SK-N-MC (cell line): ENCODE measurements around the gene KCNJ14.

ENCODE experiments used
- DNase-seq: peaks from one replicate; pipeline ENCODE4 v3.0.0-alpha.2; 2011; ENCODE audit warnings: low read depth, low spot score
- H3K27ac ChIP-seq: fragments of 200-600 bp; sonication (generic); 2 replicates; pipeline ENCODE4 v1.5.1; 2016; ENCODE audit warnings: mixed run types
- H3K36me3 ChIP-seq: fragments of 200-600 bp; sonication (generic); 2 replicates; pipeline ENCODE4 v1.6.1; 2017; ENCODE audit warnings: antibody characterized with exemption, low read length, mixed read lengths; ENCODE audit not compliant: insufficient read depth
- H3K4me3 ChIP-seq: fragments of 200-600 bp; sonication (generic); 2 replicates; pipeline ENCODE4 v1.5.1; 2016
- H3K9ac ChIP-seq: fragments of 200-600 bp; sonication (generic); 2 replicates; pipeline ENCODE4 v1.8.0; 2017; ENCODE audit warnings: mixed run types, mixed read lengths; ENCODE audit not compliant: insufficient read length
- H3K9me3 ChIP-seq: fragments of 200-600 bp; sonication (generic); 2 replicates; pipeline ENCODE4 v1.6.1; 2017; ENCODE audit warnings: low read depth, mild to moderate bottlenecking, antibody characterized with exemption, low read length, moderate library complexity, mixed read lengths
- EZH2 ChIP-seq: fragments of 200-600 bp; sonication (generic); IDR thresholded peaks from one replicate; pipeline ENCODE4 v1.6.1; 2017; ENCODE audit warnings: antibody characterized with exemption
- FOXP2 ChIP-seq: optimal IDR thresholded peaks from 2 replicates; pipeline ENCODE3; 2011; ENCODE audit warnings: mild to moderate bottlenecking, moderate library complexity; ENCODE audit not compliant: insufficient read depth; ENCODE audit errors: extremely low read length, control extremely low read depth
- POLR2AphosphoS5 ChIP-seq: IDR thresholded peaks from 2 replicates; pipeline ENCODE4 v1.6.1; 2012; ENCODE audit warnings: mild to moderate bottlenecking, low read depth, low read length, borderline replicate concordance

Gene KCNJ14

GRCh38 chr19:48455171-48455907 lies at the start of gene KCNJ14:
Gene KCNJ14, plus strand, starts transcription at chr19:48455574. Its CDS starts 6,151 bp downstream, at chr19:48461725.
- H3K9me3 ChIP-seq: no peaks in the 10 kb centered on the region
- DNase-seq: no peak
- H3K27ac ChIP-seq: no peak within 1 kb of the TSS
- H3K36me3 ChIP-seq: peaks cover 70% of the 10 kb centered on the region
- no peak within 1 kb of the TSS for H3K9ac ChIP-seq
- no peak for TF ChIP-seq EZH2
- TF ChIP-seq POLR2AphosphoS5: no peak
- TF ChIP-seq FOXP2: no peak
- no peak within 1 kb of the TSS for H3K4me3 ChIP-seq

- no peaks in the 10 kb centered on the region for H3K9me3 ChIP-seq
- H3K36me3 ChIP-seq: no peaks in the 10 kb centered on the region
- no peak overlapping the region for H3K4me3 ChIP-seq
- DNase-seq: no peak
- H3K9ac ChIP-seq: no peak overlapping the region
- no peak for TF ChIP-seq POLR2AphosphoS5
- no peak for TF ChIP-seq FOXP2
- TF ChIP-seq EZH2: no peak
- H3K27ac ChIP-seq: no peak overlapping the region
Measured at GRCh38 chr19:48405850-48406249, 49.5 kb upstream of the KCNJ14 start.

- no peaks in the 10 kb centered on the region for H3K36me3 ChIP-seq
- DNase-seq: no peak
- TF ChIP-seq EZH2: no peak
- no peak for TF ChIP-seq POLR2AphosphoS5
- TF ChIP-seq FOXP2: no peak
- no peaks in the 10 kb centered on the region for H3K9me3 ChIP-seq
- no peak overlapping the region for H3K27ac ChIP-seq
- no peak overlapping the region for H3K9ac ChIP-seq
- no peak overlapping the region for H3K4me3 ChIP-seq
Measured at GRCh38 chr19:48413879-48414587, 41.3 kb upstream of the KCNJ14 start.

DNA sequence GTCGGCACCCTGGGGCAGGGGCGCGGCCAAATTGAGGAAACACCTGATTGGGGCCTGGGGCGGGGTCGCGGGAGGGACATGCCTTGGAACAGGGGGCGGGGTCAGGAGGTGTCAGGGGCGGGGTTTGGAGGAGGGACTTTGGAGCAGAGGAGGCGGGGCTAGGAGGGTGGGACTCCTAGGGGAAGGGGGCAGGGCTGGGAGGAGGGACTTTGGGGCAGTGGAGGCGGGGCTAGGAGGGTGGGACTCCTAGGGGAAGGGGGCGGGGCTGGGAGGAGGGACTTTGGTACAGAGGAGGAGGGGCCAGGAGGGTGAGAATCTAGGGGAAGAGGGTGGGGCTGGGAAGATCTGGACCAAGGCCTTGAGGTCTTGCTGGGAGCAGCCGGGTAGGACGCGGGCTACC lies 40.0 kb upstream of the KCNJ14 start:
- Histone ChIP-seq H3K9me3 (no peaks in the 10 kb centered on the region), H3K27ac (no peak overlapping the region), H3K4me3 (no peak overlapping the region), H3K9ac (no peak overlapping the region), H3K36me3 (no peaks in the 10 kb centered on the region)
- TF ChIP-seq POLR2AphosphoS5 (no peak), EZH2 (no peak), FOXP2 (no peak)
- no peak for DNase-seq

DNA sequence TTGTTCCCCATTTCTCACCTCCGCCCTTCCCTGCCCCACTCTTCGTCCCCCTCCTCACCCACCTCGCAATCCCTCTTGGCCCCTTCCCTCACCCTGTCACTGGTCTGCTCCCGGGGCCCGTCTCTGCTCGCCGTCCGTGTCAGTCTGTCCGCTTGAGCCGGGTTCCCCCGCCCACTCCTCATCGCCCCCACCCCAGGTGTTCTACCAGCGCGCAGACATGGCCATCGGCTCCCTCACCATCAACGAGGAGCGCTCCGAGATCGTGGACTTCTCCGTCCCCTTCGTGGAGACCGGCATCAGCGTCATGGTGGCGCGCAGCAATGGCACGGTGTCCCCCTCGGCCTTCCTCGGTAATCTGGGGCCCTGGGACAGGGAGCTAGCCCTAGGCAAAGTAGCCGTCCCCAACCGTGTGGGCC lies 39.6 kb upstream of the KCNJ14 start:
- no peaks in the 10 kb centered on the region for H3K9me3 ChIP-seq
- no peak for DNase-seq
- no peak overlapping the region for H3K27ac ChIP-seq
- no peak for TF ChIP-seq FOXP2
- no peak for TF ChIP-seq POLR2AphosphoS5
- no peak for TF ChIP-seq EZH2
- no peak overlapping the region for H3K4me3 ChIP-seq
- no peak overlapping the region for H3K9ac ChIP-seq
- no peaks in the 10 kb centered on the region for H3K36me3 ChIP-seq

DNA sequence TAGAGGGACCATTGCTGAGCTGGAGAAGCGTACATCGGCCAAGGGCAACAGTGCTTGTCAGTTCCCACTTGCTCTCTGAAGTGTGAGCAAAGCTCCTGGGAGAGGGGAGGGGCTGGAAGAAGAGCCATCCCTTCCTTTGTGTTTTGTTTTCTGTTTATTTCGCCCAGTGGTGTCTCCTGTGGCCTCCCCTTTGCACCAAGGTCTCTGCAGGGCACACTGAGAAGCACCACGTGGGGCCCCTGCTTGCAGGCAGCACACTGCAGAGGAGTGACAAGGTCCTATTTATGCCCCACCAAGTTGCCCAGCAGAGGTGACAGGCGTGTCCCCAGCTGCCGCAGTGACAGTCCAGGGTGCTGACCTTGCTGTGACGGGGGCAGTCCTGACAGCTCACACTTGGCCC lies 38.0 kb upstream of the KCNJ14 start:
- TF ChIP-seq POLR2AphosphoS5 (no peak), FOXP2 (no peak), EZH2 (no peak)
- Histone ChIP-seq H3K27ac (no peak overlapping the region), H3K4me3 (no peak overlapping the region), H3K36me3 (no peaks in the 10 kb centered on the region), H3K9ac (no peak overlapping the region), H3K9me3 (no peaks in the 10 kb centered on the region)
- no peak for DNase-seq

GRCh38 chr19:48418317-48419064 lies 36.9 kb upstream of the KCNJ14 start:
- Histone ChIP-seq H3K4me3 (no peak overlapping the region), H3K27ac (0 out of 2 replicates have a peak overlapping the region, but pooled peaks have one; percentile 13), H3K36me3 (no peaks in the 10 kb centered on the region), H3K9ac (no peak overlapping the region), H3K9me3 (no peaks in the 10 kb centered on the region)
- TF ChIP-seq POLR2AphosphoS5 (no peak), FOXP2 (no peak), EZH2 (no peak)
- DNase-seq: no peak

- Histone ChIP-seq H3K27ac (no peak overlapping the region), H3K4me3 (no peak overlapping the region), H3K9ac (no peak overlapping the region), H3K9me3 (no peaks in the 10 kb centered on the region), H3K36me3 (no peaks in the 10 kb centered on the region)
- TF ChIP-seq FOXP2 (no peak), POLR2AphosphoS5 (no peak), EZH2 (no peak)
- DNase-seq: no peak
Measured at GRCh38 chr19:48419158-48419920, 36.0 kb upstream of the KCNJ14 start.

GRCh38 chr19:48421548-48421947 lies 33.8 kb upstream of the KCNJ14 start:
- H3K9me3 ChIP-seq: no peaks in the 10 kb centered on the region
- H3K36me3 ChIP-seq: no peaks in the 10 kb centered on the region
- H3K9ac ChIP-seq: no peak overlapping the region
- no peak overlapping the region for H3K27ac ChIP-seq
- no peak overlapping the region for H3K4me3 ChIP-seq
- TF ChIP-seq FOXP2 (no peak), EZH2 (no peak), POLR2AphosphoS5 (no peak)
- DNase-seq: no peak
